Measurements from ENCODE around the gene SIVA1.

The SIVA1 gene

GRCh38 chr14:104784846-104785707 lies 32.1 kb downstream of the SIVA1 start:
- no peak for DNase-seq (ENCODE audit: low read depth in 3 of 3)

DNA sequence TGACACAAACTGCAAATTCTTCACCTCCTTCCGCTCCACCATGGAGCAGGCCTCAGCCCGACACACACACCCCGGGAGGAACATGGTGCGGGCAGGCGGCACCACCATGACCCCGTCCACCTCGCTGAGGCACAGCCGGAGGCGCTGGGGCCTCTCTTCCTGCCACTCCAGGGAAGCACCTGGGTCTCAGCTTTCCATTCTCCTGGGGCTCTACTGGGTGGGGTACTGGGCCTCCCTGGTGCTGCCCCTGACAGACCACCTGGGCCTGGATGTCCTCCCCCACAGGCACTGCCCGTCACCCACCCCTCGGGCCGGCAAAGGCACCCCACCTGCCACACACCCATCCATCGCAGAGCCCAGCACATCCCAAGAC lies 32.7 kb downstream of the SIVA1 start:
- no peak for DNase-seq (ENCODE audit: low read depth in 3 of 3)

DNA sequence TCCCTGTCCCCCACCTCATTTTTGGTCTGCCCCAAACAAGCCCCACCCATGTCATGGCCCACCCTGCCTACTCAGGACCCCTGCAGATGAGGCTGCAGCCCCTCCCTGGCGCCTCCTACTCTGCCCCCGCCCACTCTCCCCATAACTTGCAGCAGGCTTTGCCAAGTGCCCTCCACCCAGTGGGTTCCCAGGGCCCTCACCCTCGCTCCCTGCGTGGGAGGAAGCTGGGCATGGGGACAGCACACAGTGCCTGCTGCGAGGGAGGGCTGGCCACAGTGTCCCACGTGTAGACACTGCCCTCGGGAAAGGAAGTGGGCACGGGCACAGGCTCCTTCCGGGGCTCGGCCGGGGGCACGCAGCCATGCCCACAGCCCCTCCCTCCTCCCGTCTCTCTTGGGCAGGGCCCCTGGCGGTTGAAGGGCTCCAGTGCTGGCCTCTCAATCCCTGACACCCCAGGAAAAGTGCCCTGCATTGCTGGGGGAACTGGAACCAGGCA lies 33.2 kb downstream of the SIVA1 start:
- no peak for DNase-seq (ENCODE audit: low read depth in 3 of 3)

- no peak for DNase-seq (ENCODE audit: low read depth in 3 of 3)
These were observed 34.1 kb downstream of the SIVA1 start for GRCh38 chr14:104786726-104787675.

GRCh38 chr14:104787736-104788135 lies 34.8 kb downstream of the SIVA1 start:
- DNase-seq (ENCODE audit: low read depth in 3 of 3): no peak

- no peak for DNase-seq (ENCODE audit: low read depth in 3 of 3)
These were observed 35.3 kb downstream of the SIVA1 start for GRCh38 chr14:104788161-104788818.

- no peak for DNase-seq (ENCODE audit: low read depth in 3 of 3)
These were observed 36.1 kb downstream of the SIVA1 start for GRCh38 chr14:104788873-104789663.

DNA sequence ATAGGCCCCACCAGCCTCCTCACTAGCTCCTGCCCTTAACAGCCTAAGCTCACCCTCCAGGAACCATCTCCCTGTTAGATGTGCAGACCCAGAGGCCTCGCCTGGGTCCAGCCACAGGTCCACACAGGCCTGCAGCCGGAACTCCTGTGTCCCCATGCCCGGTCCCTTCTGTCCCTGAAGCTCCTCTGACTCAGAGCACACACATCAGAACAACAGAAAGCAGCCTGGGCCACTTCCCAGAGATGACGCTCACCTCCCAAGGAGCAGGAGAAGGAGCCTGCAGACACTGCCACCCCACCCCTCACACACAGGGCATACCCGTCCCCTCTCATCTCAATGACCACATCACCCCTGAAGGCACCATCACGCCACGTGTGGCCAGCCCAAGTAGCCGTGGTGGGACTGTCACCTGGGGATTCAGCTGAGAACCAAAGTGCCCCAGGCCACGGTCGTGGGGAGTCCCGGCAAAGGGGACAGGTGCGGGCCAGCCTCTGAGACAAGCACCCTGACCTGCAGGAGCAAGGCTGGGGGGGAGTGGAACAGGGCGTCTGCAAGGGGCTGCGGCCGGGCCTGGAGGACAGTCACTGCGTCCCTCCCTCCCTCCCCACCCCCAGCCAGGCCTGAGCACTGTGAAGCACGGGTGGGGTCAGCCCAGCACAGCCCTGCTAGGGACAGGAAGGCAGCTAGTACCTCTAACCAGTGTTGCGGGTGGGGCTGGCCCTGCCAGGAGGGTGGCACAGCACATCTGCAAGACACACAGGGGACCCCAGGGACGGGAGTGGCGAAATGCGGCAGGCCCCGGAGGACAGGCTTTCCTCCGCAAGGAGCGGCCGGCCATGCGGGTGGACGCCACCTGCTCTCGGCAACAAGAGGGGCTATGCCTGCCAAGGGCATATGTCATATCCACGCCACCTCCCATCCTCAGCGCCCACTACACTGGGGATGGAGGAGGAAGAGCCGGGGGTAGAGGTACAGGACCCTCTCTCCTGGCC lies 37.1 kb downstream of the SIVA1 start:
- no peak for DNase-seq (ENCODE audit: low read depth in 3 of 3)

- no peak for DNase-seq (ENCODE audit: low read depth in 3 of 3)
These were observed 38.5 kb downstream of the SIVA1 start for GRCh38 chr14:104791425-104791824.

- no peak for DNase-seq (ENCODE audit: low read depth in 3 of 3)
These were observed 39.3 kb downstream of the SIVA1 start for GRCh38 chr14:104792101-104792884.

- no peak for DNase-seq (ENCODE audit: low read depth in 3 of 3)
These were observed 40.2 kb downstream of the SIVA1 start for GRCh38 chr14:104792945-104793702.

GRCh38 chr14:104793703-104793959 lies 40.7 kb downstream of the SIVA1 start:
- DNase-seq (ENCODE audit: low read depth in 3 of 3): no peak

DNA sequence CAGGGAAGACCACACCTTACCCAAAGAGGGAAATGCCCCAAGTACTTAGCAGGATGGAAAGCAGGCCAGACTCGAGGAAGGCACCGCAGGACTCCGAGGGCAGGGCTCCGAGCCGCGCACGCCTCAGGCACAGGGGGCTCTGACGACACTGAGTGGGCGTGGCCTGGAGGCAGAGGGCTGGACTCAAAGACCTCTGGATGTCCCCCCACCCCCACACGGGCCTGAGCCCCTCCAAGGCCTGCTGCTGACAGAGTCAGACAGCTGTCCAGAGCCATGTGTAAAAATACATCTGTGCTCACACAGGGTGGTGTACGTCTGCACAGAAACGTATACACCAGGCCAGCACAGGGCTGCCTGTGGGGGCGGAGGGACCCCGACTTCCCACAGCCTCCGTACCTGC lies 41.2 kb downstream of the SIVA1 start:
- DNase-seq (ENCODE audit: low read depth in 3 of 3): no peak

GRCh38 chr14:104794631-104794992 lies 41.7 kb downstream of the SIVA1 start:
- no peak for DNase-seq (ENCODE audit: low read depth in 3 of 3)

DNA sequence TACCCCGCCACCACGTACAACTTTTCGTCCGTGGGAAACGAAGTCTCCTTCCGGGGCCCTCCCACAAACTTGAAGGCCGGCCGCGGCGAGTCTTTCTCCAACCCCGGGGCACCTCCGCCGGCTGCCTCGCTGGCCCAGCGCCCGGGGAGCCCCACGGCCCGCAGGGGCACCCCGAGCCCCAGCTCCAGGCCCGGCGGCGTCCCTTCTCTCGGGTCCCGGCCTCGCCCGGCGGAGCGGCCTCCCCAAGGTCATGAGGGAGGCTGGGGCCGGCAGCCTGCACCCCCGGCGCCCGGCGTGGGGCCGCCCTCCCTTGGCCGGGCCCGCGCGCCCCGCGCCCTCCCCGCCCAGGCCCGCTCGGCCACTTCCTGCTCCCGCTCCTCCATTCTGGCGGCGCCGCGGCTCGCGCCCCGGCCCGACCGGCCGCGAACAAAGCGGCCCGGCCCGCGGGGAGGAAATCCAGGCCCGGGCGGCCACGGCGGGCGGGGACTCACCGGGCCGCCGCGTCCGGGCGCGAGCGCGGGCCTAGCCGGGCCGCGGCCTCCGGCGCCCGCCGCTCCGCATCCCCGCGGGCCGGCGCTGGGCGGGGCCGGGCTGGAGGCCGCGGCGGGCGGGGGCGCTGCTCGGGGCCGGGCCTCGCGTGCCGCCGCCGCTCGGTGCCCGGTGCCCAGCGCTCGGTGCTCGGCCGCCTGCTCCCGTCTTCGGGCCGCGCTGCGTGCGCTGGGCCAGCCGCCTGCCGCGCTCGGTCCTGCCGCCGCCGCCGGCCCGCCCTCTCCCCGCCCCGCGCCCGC lies 42.2 kb downstream of the SIVA1 start, which contains the start of gene AKT1:
TSS of gene AKT1 (minus strand) at position 756 of the 788 bp plus-strand sequence. CDS start 3,105 bp downstream, outside the sequence.
- DNase-seq (ENCODE audit: low read depth in 3 of 3): no peak

DNA sequence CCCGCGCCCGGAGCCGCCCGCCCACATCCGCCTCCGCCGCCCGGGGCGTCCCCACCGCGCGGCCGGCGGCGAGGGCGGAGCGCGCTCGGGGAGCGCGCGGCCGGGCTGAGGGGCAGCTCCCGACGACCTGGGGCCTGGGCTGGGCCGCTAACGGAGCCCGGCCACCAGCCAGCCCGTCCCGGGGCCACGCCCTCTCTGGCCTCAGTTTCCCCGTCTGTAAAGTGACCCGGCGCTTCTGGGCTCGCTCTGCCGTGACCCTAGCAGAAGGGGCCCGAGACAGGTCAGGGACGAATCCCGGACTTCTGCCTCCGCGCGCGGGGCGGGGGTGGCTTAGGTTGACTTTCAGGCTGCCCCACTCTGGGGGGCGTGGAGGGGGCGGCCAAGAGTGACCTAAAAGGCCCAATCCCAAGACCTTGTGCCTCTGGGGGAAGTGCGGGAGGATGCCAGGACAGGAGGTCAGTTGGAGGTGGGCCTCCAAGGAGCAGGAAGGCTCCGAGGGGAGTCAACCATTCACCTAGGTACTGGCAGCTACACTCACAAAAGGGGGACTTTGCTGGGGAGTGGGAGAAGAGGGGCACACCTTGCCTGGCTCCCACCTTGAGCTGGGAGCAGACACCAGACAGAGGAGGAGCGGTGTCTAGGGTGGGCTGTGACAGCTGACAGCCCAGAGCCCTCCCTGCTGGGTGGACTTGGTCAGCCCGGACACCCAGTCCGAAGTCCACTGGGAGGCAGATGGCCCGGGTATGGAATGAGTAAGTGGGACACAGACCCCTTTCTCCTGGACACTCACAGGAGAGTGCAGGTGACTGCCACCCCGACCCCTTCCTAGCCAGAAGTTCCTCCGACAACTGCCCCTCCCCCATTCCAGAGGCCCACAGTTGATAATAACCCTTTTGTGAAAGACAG lies 43.1 kb downstream of the SIVA1 start:
- DNase-seq (ENCODE audit: low read depth in 3 of 3): peak in 2 of 3 experiments; percentile 23 to 56

- no peak for DNase-seq (ENCODE audit: low read depth in 3 of 3)
These were observed 43.7 kb downstream of the SIVA1 start for GRCh38 chr14:104796687-104797081.

Data from stimulated activated CD4-positive, alpha-beta T cell treated with anti-CD3 and anti-CD28 coated beads, TNF-alpha, amount 100 ng/mL, for 4 hours (primary cell).